PC-3 (cell line): Measurements from ENCODE around the gene OTUD6A. TPM values are rescaled to one million over a fixed set of nuclear protein-coding genes. Genes with fewer than 3 reads are reported as not detected.

Experiments used
- ATAC-seq: fragments of 200-7000 bp; cut with Tn5 transposase; 2 replicates; pipeline ENCODE4 v1.9.1; 2020; ENCODE audit warnings: mild to moderate bottlenecking, moderate library complexity
- BruUV-seq: library from RNA; stranded (reverse); fragments of 400-500 nt; replicated peaks from 2 replicates; lab custom pipeline; 2021; lab: Mats Ljungman, UMichigan
- CTCF ChIA-PET: fragments of 300-600 bp; sonication (Branson Sonifier 250); formaldehyde crosslinking; loops from one replicate; lab custom pipeline; 2022; ENCODE audit warnings: antibody characterized with exemption; lab: Charles Lee
- POLR2A ChIA-PET: fragments of 300-600 bp; sonication (Branson Sonifier 250); formaldehyde crosslinking; loops from one replicate; lab custom pipeline; 2022; ENCODE audit warnings: antibody characterized with exemption; ENCODE audit not compliant: unreplicated experiment; lab: Charles Lee
- DNase-seq: peaks from one replicate; pipeline ENCODE4 v3.0.0-alpha.2; 2015
- H2AFZ ChIP-seq: fragments of 300-600 bp; sonication (generic); 2 replicates; pipeline ENCODE4 v1.6.0; 2016; ENCODE audit warnings: antibody characterized with exemption, low read length
- H3F3A ChIP-seq: fragments of 300-600 bp; sonication (generic); one replicate; pipeline ENCODE4 v1.6.0; 2017; ENCODE audit warnings: antibody characterized with exemption, low read length, control low read depth, mild to moderate bottlenecking; ENCODE audit not compliant: unreplicated experiment
- H3K27ac ChIP-seq: fragments of 300-600 bp; sonication (generic); 2 replicates; pipeline ENCODE4 v1.5.1; 2016; ENCODE audit warnings: mild to moderate bottlenecking, low read length
- H3K27me3 ChIP-seq: fragments of 300-600 bp; sonication (generic); 2 replicates; pipeline ENCODE4 v1.6.1; 2016; ENCODE audit warnings: low read length, mixed read lengths
- H3K36me3 ChIP-seq: fragments of 300-600 bp; sonication (generic); 2 replicates; pipeline ENCODE4 v1.6.1; 2016; ENCODE audit warnings: low read depth, mixed run types, low read length, mixed read lengths
- H3K4me1 ChIP-seq: fragments of 300-600 bp; sonication (generic); 2 replicates; pipeline ENCODE4 v1.5.1; 2016; ENCODE audit warnings: low read length; ENCODE audit not compliant: insufficient read depth
- H3K4me2 ChIP-seq: fragments of 300-600 bp; sonication (generic); 2 replicates; pipeline ENCODE4 v1.6.0; 2016; ENCODE audit warnings: low read length
- H3K4me3 ChIP-seq: fragments of 300-600 bp; sonication (generic); 2 replicates; pipeline ENCODE4 v1.5.1; 2016; ENCODE audit warnings: mild to moderate bottlenecking, low read length, mixed read lengths
- H3K79me2 ChIP-seq: fragments of 300-600 bp; sonication (generic); 2 replicates; pipeline ENCODE4 v1.6.1; 2017; ENCODE audit warnings: low read length, mixed read lengths
- H3K9ac ChIP-seq: fragments of 300-600 bp; sonication (generic); 2 replicates; pipeline ENCODE4 v1.6.0; 2016; ENCODE audit warnings: mild to moderate bottlenecking, low read length
- H3K9me2 ChIP-seq: fragments of 300-600 bp; sonication (generic); replicated peaks from 2 replicates; pipeline ENCODE4 v1.6.1; 2016; ENCODE audit warnings: mixed run types, low read length, mixed read lengths
- H3K9me3 ChIP-seq: fragments of 300-600 bp; sonication (generic); 2 replicates; pipeline ENCODE4 v1.6.1; 2016; ENCODE audit warnings: low read length, mixed read lengths
- H4K20me1 ChIP-seq: fragments of 300-600 bp; sonication (generic); 2 replicates; pipeline ENCODE4 v1.6.1; 2016; ENCODE audit warnings: low read length, mixed read lengths
- CTCF ChIP-seq: fragments of 300-600 bp; sonication (generic); conservative IDR thresholded peaks from 2 replicates; pipeline ENCODE4 v1.5.1; 2017; ENCODE audit warnings: antibody characterized with exemption, low read depth, mild to moderate bottlenecking, low read length
- EZH2 ChIP-seq: fragments of 300-600 bp; sonication (generic); IDR thresholded peaks from one replicate; pipeline ENCODE4 v1.6.1; 2017; ENCODE audit warnings: antibody characterized with exemption, mild to moderate bottlenecking, low read length; ENCODE audit not compliant: unreplicated experiment
- EZH2phosphoT487 ChIP-seq: fragments of 300-600 bp; sonication (generic); IDR thresholded peaks from 2 replicates; pipeline ENCODE4 v1.6.1; 2018; ENCODE audit warnings: mild to moderate bottlenecking, antibody characterized with exemption, low read length, borderline replicate concordance
- intact Hi-C: fragments of 100-400 bp; cut with micrococcal nuclease; formaldehyde crosslinking; loops from 2 replicates; pipeline ENCODE4 v1.9.0; 2023
- total RNA-seq: library from RNA; depleted of rRNA; stranded (reverse); fragments of >200 nt; gene quantifications from 2 replicates; pipeline ENCODE4 v1.2.3, GENCODE V29; 2014

OTUD6A gene
- total RNA-seq, 1 experiment from 2014 or later, result not detected

- no peak overlapping the region for H2AFZ ChIP-seq
- intact Hi-C loops, result no loop called here
- no peaks in the 10 kb centered on the region for H3K9me3 ChIP-seq
- no peak overlapping the region for H3K27ac ChIP-seq
- peaks cover 20% of the 10 kb centered on the region for H3K4me1 ChIP-seq
- no peak overlapping the region for H3K4me3 ChIP-seq
- no peaks in the 10 kb centered on the region for H3F3A ChIP-seq
- H3K36me3 ChIP-seq, result no peaks in the 10 kb centered on the region
- no peak overlapping the region for H3K9ac ChIP-seq
- no peak for TF ChIP-seq EZH2
- no peak for TF ChIP-seq CTCF
- TF ChIP-seq EZH2phosphoT487, result no peak
- H3K9me2 ChIP-seq, result no peaks in the 10 kb centered on the region
- H3K79me2 ChIP-seq, result no peaks in the 10 kb centered on the region
- ChIA-PET POLR2A (no interaction called here), CTCF (interaction anchor here (0.6 to 0.9 kb wide), 4 partner anchors 57 to 95 kb away, joined by 3 to 9 read pairs (median 8); partner anchors contain the start of gene IGBP1)
- H4K20me1 ChIP-seq, result no peaks in the 10 kb centered on the region
- ATAC-seq, result no peak
- BruUV-seq, result no TSS peak
- no peaks in the 10 kb centered on the region for H3K27me3 ChIP-seq
- DNase-seq, result no peak
- no peak overlapping the region for H3K4me2 ChIP-seq
Measured at GRCh38 chrX:70038951-70039350, 23.3 kb upstream of the OTUD6A start.

GRCh38 chrX:70039758-70040157 is 22.5 kb upstream of the OTUD6A start:
- H3K9me2 ChIP-seq, result no peaks in the 10 kb centered on the region
- peaks cover 28% of the 10 kb centered on the region for H3K4me1 ChIP-seq
- DNase-seq (peak; percentile 31), ATAC-seq (peak; percentile 47; the same call in 1 of the 2 replicates)
- H3K27ac ChIP-seq, result no peak overlapping the region
- H4K20me1 ChIP-seq, result no peaks in the 10 kb centered on the region
- intact Hi-C loops, result no loop called here
- no peak overlapping the region for H3K4me2 ChIP-seq
- H3K9me3 ChIP-seq, result no peaks in the 10 kb centered on the region
- H3K27me3 ChIP-seq, result no peaks in the 10 kb centered on the region
- H2AFZ ChIP-seq, result no peak overlapping the region
- H3F3A ChIP-seq, result no peaks in the 10 kb centered on the region
- TF ChIP-seq CTCF (no peak), EZH2phosphoT487 (no peak), EZH2 (no peak)
- no peaks in the 10 kb centered on the region for H3K36me3 ChIP-seq
- ChIA-PET POLR2A (no interaction called here), CTCF (interaction anchor here (0.6 to 1.4 kb wide), 4 partner anchors 56 to 93 kb away, joined by 3 to 9 read pairs (median 6); partner anchors contain the start of gene IGBP1)
- no peak overlapping the region for H3K9ac ChIP-seq
- no peak overlapping the region for H3K4me3 ChIP-seq
- no peaks in the 10 kb centered on the region for H3K79me2 ChIP-seq
- no TSS peak for BruUV-seq

- Histone ChIP-seq H3K9ac (no peak overlapping the region), H3K27me3 (no peaks in the 10 kb centered on the region), H3K4me2 (no peak overlapping the region), H3K9me3 (no peaks in the 10 kb centered on the region), H2AFZ (no peak overlapping the region), H3F3A (no peaks in the 10 kb centered on the region), H3K4me1 (peaks cover 47% of the 10 kb centered on the region), H3K27ac (no peak overlapping the region), H3K36me3 (no peaks in the 10 kb centered on the region), H3K4me3 (no peak overlapping the region), H4K20me1 (no peaks in the 10 kb centered on the region), H3K9me2 (no peaks in the 10 kb centered on the region), H3K79me2 (no peaks in the 10 kb centered on the region)
- BruUV-seq, result no TSS peak
- intact Hi-C loops, result loop anchor here (1.0 kb wide), 1 partner anchor 55 kb away; no protein-coding TSS in a partner anchor
- DNase-seq (no peak), ATAC-seq (no peak)
- CTCF ChIA-PET, result interaction anchor here (1.5 kb wide), 1 partner anchor 56 kb away, joined by 4 read pairs; no protein-coding TSS in a partner anchor
- TF ChIP-seq CTCF (no peak), EZH2 (no peak), EZH2phosphoT487 (no peak)
- POLR2A ChIA-PET, result no interaction called here
Measured at GRCh38 chrX:70041993-70042392, 20.3 kb upstream of the OTUD6A start.
